ENCODE results near the gene RAB6A. TPM values are rescaled to one million over a fixed set of nuclear protein-coding genes. Genes with fewer than 3 reads are reported as not detected.

The RAB6A gene
- total and polyA plus RNA-seq, 2 of the 8 experiments (the other 6 are each of a cell fraction or from before 2014, with no cell fraction given), result 24.4 to 88.6 TPM

DNA sequence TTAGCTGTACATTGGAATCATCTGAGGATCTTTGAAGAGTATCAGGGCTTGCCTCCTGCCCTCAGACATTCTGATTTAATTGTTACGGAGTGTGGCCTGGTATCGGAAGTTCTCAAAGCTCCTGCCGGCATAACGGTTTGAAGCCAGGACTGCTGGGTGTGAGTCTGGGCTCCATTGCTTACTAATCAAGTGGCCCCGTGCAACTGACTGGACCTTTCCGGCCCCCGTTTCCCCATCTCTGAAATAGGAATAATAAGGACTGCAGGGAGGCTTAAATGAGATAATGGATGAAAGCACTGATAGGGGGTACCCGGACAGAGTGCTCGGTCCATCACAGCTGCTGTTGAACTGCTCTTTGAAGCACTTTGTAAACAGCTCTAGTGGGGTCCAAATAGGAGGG lies 112.8 kb downstream of the RAB6A start (continued):
- TF ChIP-seq SP4 (IDR thresholded peaks at IDR 0.05; ENCODE audit: low read length) (no peak), RAD21 (IDR thresholded peaks at IDR 0.05 in 1 of 2, conservative IDR thresholded peaks at IDR 0.05 in 1 of 2; ENCODE audit: low read depth in 2 of 2, low read length in 2 of 2) (no peak), BCL11A (IDR thresholded peaks at IDR 0.05; ENCODE audit: low read depth in 2 of 2, low read length in 2 of 2) (no peak), SIN3A (conservative IDR thresholded peaks at IDR 0.05 in 1 of 2, IDR thresholded peaks at IDR 0.05 in 1 of 2; ENCODE audit: low read depth in 1 of 2, low read length in 2 of 2) (no peak), KDM4A (IDR thresholded peaks at IDR 0.05; ENCODE audit: low read depth, low read length, severe bottlenecking) (no peak), SAP30 (IDR thresholded peaks at IDR 0.05; ENCODE audit: insufficient read depth, insufficient replicate concordance, low read length) (no peak)

Measured in H1 (cell line).